Neuronal stem cell (in vitro differentiated cells): Measurements from ENCODE around the gene ACSS1.

ENCODE experiments used
- DNase-seq: peaks from one replicate; pipeline ENCODE4 v3.0.0-alpha.2; 2013; ENCODE audit warnings: low spot score
- H2AFZ ChIP-seq: one replicate; pipeline ENCODE4 v1.6.1; 2013; ENCODE audit warnings: mild to moderate bottlenecking, low read length, inconsistent platforms
- H2AK5ac ChIP-seq: 2 replicates; pipeline ENCODE4 v1.6.1; 2013; ENCODE audit warnings: low read depth, mild to moderate bottlenecking, inconsistent platforms, low read length, moderate library complexity, mixed read lengths
- H2BK120ac ChIP-seq: 2 replicates; pipeline ENCODE4 v1.6.1; 2013; ENCODE audit warnings: low read depth, mild to moderate bottlenecking, inconsistent platforms, low read length, moderate library complexity, mixed read lengths
- H2BK12ac ChIP-seq: one replicate; pipeline ENCODE4 v1.6.1; 2013; ENCODE audit warnings: low read length, inconsistent platforms
- H2BK15ac ChIP-seq: 2 replicates; pipeline ENCODE4 v1.6.1; 2013; ENCODE audit warnings: mild to moderate bottlenecking, low read length, inconsistent platforms, mixed read lengths
- H2BK5ac ChIP-seq: one replicate; pipeline ENCODE4 v1.6.1; 2013; ENCODE audit warnings: inconsistent platforms, mild to moderate bottlenecking, low read length, moderate library complexity
- H3K14ac ChIP-seq: one replicate; pipeline ENCODE4 v1.6.1; 2013; ENCODE audit warnings: low read length, inconsistent platforms
- H3K18ac ChIP-seq: 2 replicates; pipeline ENCODE4 v1.6.1; 2013; ENCODE audit warnings: low read length, inconsistent platforms
- H3K23ac ChIP-seq: 2 replicates; pipeline ENCODE4 v1.6.1; 2013; ENCODE audit warnings: low read depth, mild to moderate bottlenecking, mixed read lengths, low read length, inconsistent platforms; ENCODE audit not compliant: poor library complexity
- H3K27ac ChIP-seq: replicated peaks from 3 replicates; pipeline ENCODE4 v1.5.1; 2013; ENCODE audit warnings: low read length, inconsistent platforms
- H3K27me3 ChIP-seq, 3 experiments: 2 replicates each; pipeline ENCODE4 v1.6.1; 2013; ENCODE audit warnings: low read length in 3 of 3, mild to moderate bottlenecking in 2 of 3, inconsistent platforms in 1 of 3, low read depth in 1 of 3, mixed read lengths in 1 of 3, moderate library complexity in 1 of 3; ENCODE audit not compliant: control insufficient read depth in 3 of 3, insufficient read depth in 3 of 3
- H3K36me3 ChIP-seq, 2 donors: replicated peaks in 1 of 2; 2 replicates each; pipeline ENCODE4 v1.6.1; 2013; ENCODE audit warnings: low read length in 2 of 2; ENCODE audit not compliant: control insufficient read depth in 2 of 2, insufficient read depth in 2 of 2
- H3K4ac ChIP-seq: 2 replicates; pipeline ENCODE4 v1.6.1; 2013; ENCODE audit warnings: inconsistent platforms, mild to moderate bottlenecking, low read length, moderate library complexity
- H3K4me1 ChIP-seq, 2 donors: 1 replicate in 1 of 2; 2 replicates in 1 of 2; pipeline ENCODE4 v1.6.1; 2013; ENCODE audit warnings: low read length in 2 of 2, low read depth in 1 of 2; ENCODE audit not compliant: control insufficient read depth in 2 of 2, insufficient read depth in 1 of 2
- H3K4me2 ChIP-seq: one replicate; pipeline ENCODE4 v1.6.1; 2013; ENCODE audit warnings: mild to moderate bottlenecking, low read length, inconsistent platforms; ENCODE audit not compliant: insufficient read depth, poor library complexity, severe bottlenecking
- H3K4me3 ChIP-seq, 2 donors: 2 replicates each; pipeline ENCODE4 v1.5.1; 2013; ENCODE audit warnings: low read length in 2 of 2, mild to moderate bottlenecking in 2 of 2, inconsistent platforms in 1 of 2, moderate library complexity in 1 of 2
- H3K79me1 ChIP-seq: one replicate; pipeline ENCODE4 v1.6.1; 2013; ENCODE audit warnings: low read depth, mild to moderate bottlenecking, inconsistent platforms, low read length, moderate library complexity
- H3K9ac ChIP-seq: one replicate; pipeline ENCODE4 v1.6.1; 2013; ENCODE audit warnings: mild to moderate bottlenecking, low read depth, low read length, inconsistent platforms; ENCODE audit not compliant: poor library complexity
- H3K9me3 ChIP-seq, 2 donors: replicated peaks in 1 of 2; 2 replicates each; pipeline versions ENCODE3 to v1.6.1; 2013; ENCODE audit warnings: low read length in 2 of 2, mild to moderate bottlenecking in 2 of 2, inconsistent platforms in 1 of 2, low read depth in 1 of 2, mixed read lengths in 1 of 2, moderate library complexity in 1 of 2; ENCODE audit not compliant: control insufficient read depth in 2 of 2, insufficient read depth in 1 of 2
- H4K8ac ChIP-seq: one replicate; pipeline ENCODE4 v1.6.1; 2013; ENCODE audit warnings: low read depth, mild to moderate bottlenecking, inconsistent platforms, low read length, moderate library complexity
- H4K91ac ChIP-seq: one replicate; pipeline ENCODE4 v1.6.1; 2013; ENCODE audit warnings: low read length, low read depth, mild to moderate bottlenecking, inconsistent platforms; ENCODE audit not compliant: poor library complexity
- WGBS, 2 donors: extraction: QIAGEN DNeasy Blood & Tissue Kit; methylation state at CpG; one replicate each; pipeline ENCODE4 v1.1.7; 2013; ENCODE audit warnings: missing lambda C conversion rate in 2 of 2, mixed read lengths in 1 of 2; ENCODE audit not compliant: insufficient read length in 2 of 2, insufficient replicate concordance in 1 of 2; ENCODE audit errors: extremely low coverage in 2 of 2; 5-methylcytosine and 5-hydroxymethylcytosine counted together

Gene ACSS1

DNA sequence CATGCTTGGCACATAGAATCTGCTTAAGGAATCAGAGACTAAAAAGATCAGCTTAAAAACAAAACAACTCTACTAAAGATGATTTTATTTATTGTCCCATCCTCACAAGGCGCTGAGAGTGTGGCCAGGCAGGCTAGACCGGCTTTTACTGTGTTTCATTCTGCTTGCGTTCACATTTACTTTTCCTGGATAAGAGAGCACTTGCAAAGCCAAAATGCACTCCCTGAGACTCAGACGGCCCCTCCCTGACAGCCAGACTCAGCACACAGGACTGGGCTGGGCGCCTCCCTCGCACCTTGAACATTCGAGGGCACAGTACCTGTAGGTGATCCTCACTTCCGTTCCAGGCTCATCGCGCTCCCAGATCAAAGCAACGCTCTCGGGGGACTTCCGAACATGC, 10.2 kb downstream of the ACSS1 start:
- H2AK5ac ChIP-seq = no peak overlapping the region
- H3K9me3 ChIP-seq = no peaks in the 10 kb centered on the region
- no peak overlapping the region for H2BK15ac ChIP-seq
- H2AFZ ChIP-seq = no peak overlapping the region
- H3K14ac ChIP-seq = no peak overlapping the region
- no peak overlapping the region for H3K9ac ChIP-seq
- no peak overlapping the region for H2BK12ac ChIP-seq
- no peak overlapping the region for H3K23ac ChIP-seq
- H3K4me3 ChIP-seq = peak overlapping the region in 1 of 2 donors; percentile 16
- H3K27me3 ChIP-seq = peaks cover 0 to 63% (median 0%) of the 10 kb centered on the region in 3 experiments
- H3K4ac ChIP-seq = no peak overlapping the region
- no peak overlapping the region for H3K18ac ChIP-seq
- H3K79me1 ChIP-seq = no peaks in the 10 kb centered on the region
- no peak overlapping the region for H4K91ac ChIP-seq
- H3K4me1 ChIP-seq = peaks cover 2 to 4% of the 10 kb centered on the region in 2 donors
- no CpG with 5 or more reads among the region's 13 CpGs for WGBS, 2 donors
- H2BK5ac ChIP-seq = no peak overlapping the region
- no peak overlapping the region for H4K8ac ChIP-seq
- no peak overlapping the region for H2BK120ac ChIP-seq
- DNase-seq = no peak
- no peak overlapping the region for H3K4me2 ChIP-seq
- H3K27ac ChIP-seq = no peak overlapping the region
- H3K36me3 ChIP-seq = no peaks in the 10 kb centered on the region

DNA sequence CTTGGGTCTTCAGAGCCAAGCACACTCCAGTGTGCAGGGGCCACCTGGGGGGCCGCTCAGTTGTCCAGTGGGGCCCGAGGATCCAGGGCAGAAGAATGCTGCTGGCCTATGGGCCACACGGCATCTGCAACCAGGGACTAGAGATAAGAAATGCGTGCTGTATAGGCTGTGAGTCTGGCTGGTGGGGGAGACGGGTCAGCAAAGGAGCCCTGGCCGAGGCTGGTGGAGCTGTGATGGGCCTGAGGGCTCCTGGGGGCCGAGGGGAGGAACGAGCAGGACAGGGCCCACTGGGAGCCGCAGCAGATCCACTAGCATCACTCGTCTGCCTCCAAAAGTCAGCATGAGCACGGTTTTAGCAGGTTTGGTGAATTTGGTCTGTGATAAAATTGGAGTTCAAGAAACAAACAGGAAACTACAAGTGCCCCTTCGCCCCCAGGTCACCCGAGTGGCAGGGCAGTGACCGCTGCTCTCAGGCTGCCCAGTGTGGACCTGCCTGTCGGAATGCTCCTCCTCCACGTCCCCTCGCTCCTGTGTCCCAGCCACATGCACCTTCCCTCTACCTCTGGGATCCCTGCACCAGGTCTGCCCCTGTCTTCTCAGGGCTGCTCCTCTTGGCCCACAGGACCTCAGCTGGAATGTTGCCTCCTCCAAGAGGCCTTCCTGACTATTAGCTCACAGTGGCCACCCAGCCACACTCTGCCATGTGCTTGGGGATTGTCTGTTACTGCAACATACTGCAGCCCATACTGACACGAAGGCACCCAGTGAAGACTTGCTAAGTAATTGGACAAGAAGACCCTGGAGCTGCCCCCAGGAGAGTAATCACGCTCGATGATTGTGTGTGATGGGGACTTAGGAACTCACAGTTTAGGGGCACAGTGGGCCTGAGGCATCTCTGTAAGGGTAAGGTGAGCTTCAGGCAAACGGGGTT, 10.9 kb downstream of the ACSS1 start:
- Histone ChIP-seq H3K23ac (peak overlapping the region; percentile 39), H3K14ac (no peak overlapping the region), H2AK5ac (peak overlapping the region; percentile 76), H2BK15ac (peak overlapping the region; percentile 60), H3K4me1 (peaks cover 2 to 4% of the 10 kb centered on the region in 2 donors), H3K18ac (peak overlapping the region; percentile 73), H4K91ac (no peak overlapping the region), H3K9me3 (no peaks in the 10 kb centered on the region), H2AFZ (peak overlapping the region; percentile 42), H2BK120ac (no peak overlapping the region), H3K27ac (no peak overlapping the region), H3K27me3 (peaks cover 0 to 63% (median 0%) of the 10 kb centered on the region in 3 experiments), H3K4me2 (no peak overlapping the region), H3K4me3 (no peak overlapping the region), H3K79me1 (no peaks in the 10 kb centered on the region), H3K4ac (no peak overlapping the region), H2BK12ac (no peak overlapping the region), H3K9ac (no peak overlapping the region), H4K8ac (no peak overlapping the region), H2BK5ac (no peak overlapping the region), H3K36me3 (no peaks in the 10 kb centered on the region)
- no CpG with 5 or more reads among the region's 21 CpGs for WGBS, 2 donors
- no peak for DNase-seq

DNA sequence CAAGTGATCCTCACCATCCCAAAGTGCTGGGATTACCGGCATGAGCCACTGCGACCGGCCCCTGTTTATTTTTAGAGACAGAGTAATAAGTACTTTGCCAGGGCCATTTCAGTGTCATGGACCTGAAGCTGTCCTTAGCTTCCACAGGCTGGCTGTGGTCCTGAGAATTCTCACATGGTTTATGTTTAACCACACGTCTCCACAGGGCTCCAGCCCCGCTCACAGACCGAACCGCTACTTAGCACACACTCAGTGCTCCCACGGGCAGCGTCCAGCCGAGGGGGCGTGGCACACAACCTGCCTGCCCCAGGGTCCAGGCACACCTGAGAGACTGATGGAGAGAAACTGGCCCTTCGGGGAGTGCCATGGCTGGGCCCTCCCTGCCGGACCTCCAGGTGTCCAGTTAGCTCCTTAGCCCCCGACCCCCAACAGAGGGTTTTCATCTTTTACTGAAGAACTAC, 11.7 kb downstream of the ACSS1 start:
- H3K27me3 ChIP-seq = peaks cover 0 to 60% (median 0%) of the 10 kb centered on the region in 3 experiments
- DNase-seq = no peak
- H3K79me1 ChIP-seq = no peaks in the 10 kb centered on the region
- peak overlapping the region; percentile 42 for H2AFZ ChIP-seq
- H3K4ac ChIP-seq = no peak overlapping the region
- no peak overlapping the region for H3K4me2 ChIP-seq
- no CpG with 5 or more reads among the region's 14 CpGs for WGBS, 2 donors
- H3K9me3 ChIP-seq = no peaks in the 10 kb centered on the region
- H2BK15ac ChIP-seq = no peak overlapping the region
- H3K14ac ChIP-seq = no peak overlapping the region
- no peaks in the 10 kb centered on the region for H3K36me3 ChIP-seq
- no peak overlapping the region for H2BK120ac ChIP-seq
- no peak overlapping the region for H2AK5ac ChIP-seq
- H3K18ac ChIP-seq = peak overlapping the region; percentile 22
- no peak overlapping the region for H2BK12ac ChIP-seq
- peaks cover 2 to 4% of the 10 kb centered on the region in 2 donors for H3K4me1 ChIP-seq
- H3K27ac ChIP-seq = no peak overlapping the region
- H4K8ac ChIP-seq = no peak overlapping the region
- H3K4me3 ChIP-seq = no peak overlapping the region
- no peak overlapping the region for H4K91ac ChIP-seq
- no peak overlapping the region for H3K23ac ChIP-seq
- H2BK5ac ChIP-seq = no peak overlapping the region
- no peak overlapping the region for H3K9ac ChIP-seq

DNA sequence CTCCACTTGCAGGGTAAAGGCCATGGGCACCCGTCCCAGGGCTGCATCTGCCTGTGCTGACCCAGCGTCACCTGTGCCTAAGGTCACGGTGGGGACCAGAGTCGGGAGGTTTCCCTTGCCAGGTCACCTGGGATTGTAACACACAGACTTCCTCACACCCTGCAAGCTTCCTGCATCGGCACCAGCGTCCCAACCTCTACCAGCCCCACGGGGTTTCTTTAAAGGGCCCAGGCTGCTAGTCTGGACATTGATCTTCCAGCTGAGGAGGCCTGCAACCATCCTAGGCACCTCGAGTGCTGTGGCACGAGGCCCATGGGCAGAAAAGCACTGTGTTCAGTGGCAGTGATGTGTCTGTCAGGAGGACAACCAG, 12.6 kb downstream of the ACSS1 start:
- no peak overlapping the region for H2AFZ ChIP-seq
- peak overlapping the region; percentile 13 for H2AK5ac ChIP-seq
- H4K91ac ChIP-seq = no peak overlapping the region
- H3K9me3 ChIP-seq = no peaks in the 10 kb centered on the region
- H2BK12ac ChIP-seq = no peak overlapping the region
- no peak overlapping the region for H3K23ac ChIP-seq
- H4K8ac ChIP-seq = no peak overlapping the region
- H3K9ac ChIP-seq = no peak overlapping the region
- no CpG with 5 or more reads among the region's 9 CpGs for WGBS, 2 donors
- no peak for DNase-seq
- H2BK120ac ChIP-seq = no peak overlapping the region
- H3K79me1 ChIP-seq = no peaks in the 10 kb centered on the region
- no peak overlapping the region for H3K27ac ChIP-seq
- H2BK5ac ChIP-seq = no peak overlapping the region
- H2BK15ac ChIP-seq = no peak overlapping the region
- peaks cover 2 to 4% of the 10 kb centered on the region in 2 donors for H3K4me1 ChIP-seq
- H3K4me2 ChIP-seq = no peak overlapping the region
- H3K18ac ChIP-seq = peak overlapping the region; percentile 12
- no peak overlapping the region for H3K4ac ChIP-seq
- H3K27me3 ChIP-seq = peaks cover 0 to 54% (median 0%) of the 10 kb centered on the region in 3 experiments
- H3K14ac ChIP-seq = no peak overlapping the region
- H3K36me3 ChIP-seq = no peaks in the 10 kb centered on the region
- no peak overlapping the region for H3K4me3 ChIP-seq
